Measurements from ENCODE around the gene PNMA6A.
"Not testable (repeated sequence)": the region's sequence is repeated elsewhere in the genome, so short reads cannot be mapped to it uniquely, and the experiment has no call there.

PNMA6A gene

GRCh38 chrX:153059191-153060094 lies 12.8 kb upstream of the PNMA6A start:
- Histone ChIP-seq H3K4me3 (ENCODE audit: low read depth in 1 of 2, low read length in 2 of 2) (no peak overlapping the region), H3K27ac (ENCODE audit: low read length) (no peak overlapping the region), H3K9me3 (ENCODE audit: control insufficient read depth in 1 of 2, low read length in 2 of 2) (no peaks in the 10 kb centered on the region), H3K27me3 (ENCODE audit: low read depth, low read length) (peaks cover 3% of the 10 kb centered on the region), H3K36me3 (ENCODE audit: control insufficient read depth in 1 of 2, insufficient read depth in 2 of 2, low read length in 2 of 2) (no peaks in the 10 kb centered on the region), H3K4me1 (ENCODE audit: control insufficient read depth in 1 of 2, insufficient read depth in 2 of 2, low read length in 2 of 2) (no peaks in the 10 kb centered on the region)

- no peak overlapping the region for H3K27ac ChIP-seq (ENCODE audit: low read length)
- H3K36me3 ChIP-seq (ENCODE audit: control insufficient read depth in 1 of 2, insufficient read depth in 2 of 2, low read length in 2 of 2): no peaks in the 10 kb centered on the region
- H3K27me3 ChIP-seq (ENCODE audit: low read depth, low read length): peaks cover 3% of the 10 kb centered on the region
- no peak overlapping the region for H3K4me3 ChIP-seq (ENCODE audit: low read depth in 1 of 2, low read length in 2 of 2)
- no peaks in the 10 kb centered on the region for H3K9me3 ChIP-seq (ENCODE audit: control insufficient read depth in 1 of 2, low read length in 2 of 2)
- no peaks in the 10 kb centered on the region for H3K4me1 ChIP-seq (ENCODE audit: control insufficient read depth in 1 of 2, insufficient read depth in 2 of 2, low read length in 2 of 2)
Measured at GRCh38 chrX:153060095-153060445, 12.2 kb upstream of the PNMA6A start.

DNA sequence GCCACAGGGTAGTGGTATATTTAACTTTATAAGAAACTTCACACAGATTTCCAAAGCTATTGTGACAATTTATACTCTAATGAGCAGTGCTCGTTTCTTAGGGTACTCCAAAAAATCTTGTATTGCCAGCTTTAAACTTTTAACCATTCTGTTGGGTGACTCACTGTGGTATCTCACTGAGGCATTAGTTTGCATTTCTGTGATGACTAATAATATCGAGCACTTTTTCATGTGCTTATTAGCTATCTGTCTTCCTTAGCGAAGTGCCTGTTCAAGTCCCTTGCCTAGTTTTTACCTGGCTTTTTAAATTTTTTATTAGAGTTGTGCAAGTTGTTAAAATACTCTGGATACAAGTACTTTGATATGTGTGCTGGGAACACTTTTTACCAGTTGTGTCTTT lies 10.5 kb upstream of the PNMA6A start:
- no peak overlapping the region for H3K27ac ChIP-seq (ENCODE audit: low read length)
- peaks cover 3% of the 10 kb centered on the region for H3K27me3 ChIP-seq (ENCODE audit: low read depth, low read length)
- no peaks in the 10 kb centered on the region for H3K4me1 ChIP-seq (ENCODE audit: control insufficient read depth in 1 of 2, insufficient read depth in 2 of 2, low read length in 2 of 2)
- no peaks in the 10 kb centered on the region for H3K36me3 ChIP-seq (ENCODE audit: control insufficient read depth in 1 of 2, insufficient read depth in 2 of 2, low read length in 2 of 2)
- H3K9me3 ChIP-seq (ENCODE audit: control insufficient read depth in 1 of 2, low read length in 2 of 2): no peaks in the 10 kb centered on the region
- no peak overlapping the region for H3K4me3 ChIP-seq (ENCODE audit: low read depth in 1 of 2, low read length in 2 of 2)

GRCh38 chrX:153063315-153063714 lies 8.9 kb upstream of the PNMA6A start:
- H3K27ac ChIP-seq (ENCODE audit: low read length): no peak overlapping the region
- no peaks in the 10 kb centered on the region for H3K4me1 ChIP-seq (ENCODE audit: control insufficient read depth in 1 of 2, insufficient read depth in 2 of 2, low read length in 2 of 2)
- no peaks in the 10 kb centered on the region for H3K9me3 ChIP-seq (ENCODE audit: control insufficient read depth in 1 of 2, low read length in 2 of 2)
- H3K4me3 ChIP-seq (ENCODE audit: low read depth in 1 of 2, low read length in 2 of 2): no peak overlapping the region
- H3K27me3 ChIP-seq (ENCODE audit: low read depth, low read length): no peaks in the 10 kb centered on the region
- no peaks in the 10 kb centered on the region for H3K36me3 ChIP-seq (ENCODE audit: control insufficient read depth in 1 of 2, insufficient read depth in 2 of 2, low read length in 2 of 2)

- no peaks in the 10 kb centered on the region for H3K9me3 ChIP-seq (ENCODE audit: control insufficient read depth in 1 of 2, low read length in 2 of 2)
- H3K27ac ChIP-seq (ENCODE audit: low read length): no peak overlapping the region
- no peaks in the 10 kb centered on the region for H3K27me3 ChIP-seq (ENCODE audit: low read depth, low read length)
- no peaks in the 10 kb centered on the region for H3K36me3 ChIP-seq (ENCODE audit: control insufficient read depth in 1 of 2, insufficient read depth in 2 of 2, low read length in 2 of 2)
- H3K4me1 ChIP-seq (ENCODE audit: control insufficient read depth in 1 of 2, insufficient read depth in 2 of 2, low read length in 2 of 2): no peaks in the 10 kb centered on the region
- no peak overlapping the region for H3K4me3 ChIP-seq (ENCODE audit: low read depth in 1 of 2, low read length in 2 of 2)
Measured at GRCh38 chrX:153064061-153064460, 8.2 kb upstream of the PNMA6A start.

DNA sequence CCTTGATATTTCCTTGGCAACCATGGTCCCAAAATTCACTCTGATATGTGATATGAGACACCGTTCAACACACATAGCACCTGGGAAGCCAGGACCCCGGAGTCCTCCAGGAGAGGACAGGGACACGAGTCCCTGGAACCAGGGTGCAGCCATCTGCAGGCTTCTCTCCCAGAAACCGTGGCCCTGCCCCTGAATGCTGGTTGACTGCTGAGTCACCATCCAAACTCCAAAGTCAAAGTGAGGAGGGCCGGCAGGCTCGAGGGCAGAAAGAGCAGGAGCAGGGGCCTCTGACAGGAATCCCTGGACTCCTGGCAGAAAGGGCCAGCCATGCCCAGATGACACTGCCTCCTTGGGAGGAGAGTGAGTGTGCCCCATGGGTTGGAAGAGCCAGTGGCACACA lies 6.9 kb upstream of the PNMA6A start:
- no peaks in the 10 kb centered on the region for H3K9me3 ChIP-seq (ENCODE audit: control insufficient read depth in 1 of 2, low read length in 2 of 2)
- H3K4me1 ChIP-seq (ENCODE audit: control insufficient read depth in 1 of 2, insufficient read depth in 2 of 2, low read length in 2 of 2): no peaks in the 10 kb centered on the region
- no peak overlapping the region for H3K27ac ChIP-seq (ENCODE audit: low read length)
- no peaks in the 10 kb centered on the region for H3K36me3 ChIP-seq (ENCODE audit: control insufficient read depth in 1 of 2, insufficient read depth in 2 of 2, low read length in 2 of 2)
- no peak overlapping the region for H3K4me3 ChIP-seq (ENCODE audit: low read depth in 1 of 2, low read length in 2 of 2)
- no peaks in the 10 kb centered on the region for H3K27me3 ChIP-seq (ENCODE audit: low read depth, low read length)

- H3K27ac ChIP-seq (ENCODE audit: low read length); H3K4me3 ChIP-seq (ENCODE audit: low read depth in 1 of 2, low read length in 2 of 2); H3K9me3 ChIP-seq (ENCODE audit: control insufficient read depth in 1 of 2, low read length in 2 of 2); H3K36me3 ChIP-seq (ENCODE audit: control insufficient read depth in 1 of 2, insufficient read depth in 2 of 2, low read length in 2 of 2); H3K27me3 ChIP-seq (ENCODE audit: low read depth, low read length); H3K4me1 ChIP-seq (ENCODE audit: control insufficient read depth in 1 of 2, insufficient read depth in 2 of 2, low read length in 2 of 2): not testable (repeated sequence)
Measured at GRCh38 chrX:153066402-153066801, 5.9 kb upstream of the PNMA6A start.

- H3K4me3 ChIP-seq (ENCODE audit: low read depth in 1 of 2, low read length in 2 of 2): not testable (repeated sequence)
Measured at GRCh38 chrX:153073331-153073730, 1.1 kb downstream of the PNMA6A start.

DNA sequence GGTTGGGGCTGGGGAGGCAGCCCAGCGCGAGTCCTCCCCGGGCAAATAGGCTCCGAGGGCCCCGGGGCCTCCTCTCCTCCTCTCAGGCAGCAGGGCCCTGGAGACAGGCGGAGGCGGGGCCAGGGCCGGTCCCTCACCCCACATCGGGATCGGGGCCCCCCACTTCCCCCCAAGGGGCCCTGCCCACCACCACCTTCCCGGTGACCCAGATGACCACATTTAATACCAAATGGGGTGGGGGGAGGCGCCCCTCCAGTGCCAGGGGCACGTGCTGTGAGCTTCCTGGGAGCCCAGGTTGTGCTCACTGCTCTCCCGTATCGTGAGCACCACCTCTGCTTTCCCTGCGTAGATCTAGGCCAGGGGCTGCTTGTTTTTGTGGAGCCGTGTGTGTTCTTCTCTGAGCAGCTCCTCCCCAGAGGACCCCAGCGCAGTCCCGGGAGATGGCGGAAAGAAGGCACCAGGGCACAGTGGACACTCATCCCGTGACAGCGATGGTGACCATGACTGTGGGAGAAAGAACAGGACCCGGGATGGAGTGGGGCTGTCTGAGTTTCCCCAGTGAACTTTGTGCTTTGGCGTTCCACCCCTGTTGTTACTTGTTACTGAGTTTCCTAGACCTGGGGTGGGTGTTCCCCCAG lies 2.1 kb downstream of the PNMA6A start:
- Histone ChIP-seq H3K4me3 (ENCODE audit: low read depth in 1 of 2, low read length in 2 of 2) (no peak overlapping the region), H3K36me3 (ENCODE audit: control insufficient read depth in 1 of 2, insufficient read depth in 2 of 2, low read length in 2 of 2) (no peaks in the 10 kb centered on the region), H3K27me3 (ENCODE audit: low read depth, low read length) (no peaks in the 10 kb centered on the region), H3K9me3 (ENCODE audit: control insufficient read depth in 1 of 2, low read length in 2 of 2) (no peaks in the 10 kb centered on the region), H3K27ac (ENCODE audit: low read length) (no peak overlapping the region), H3K4me1 (ENCODE audit: control insufficient read depth in 1 of 2, insufficient read depth in 2 of 2, low read length in 2 of 2) (no peaks in the 10 kb centered on the region)

More at GRCh38 chrX:153073331-153073730, 1.1 kb downstream of the PNMA6A start:
- H3K36me3 ChIP-seq (ENCODE audit: control insufficient read depth in 1 of 2, insufficient read depth in 2 of 2, low read length in 2 of 2); H3K27me3 ChIP-seq (ENCODE audit: low read depth, low read length); H3K9me3 ChIP-seq (ENCODE audit: control insufficient read depth in 1 of 2, low read length in 2 of 2); H3K27ac ChIP-seq (ENCODE audit: low read length); H3K4me1 ChIP-seq (ENCODE audit: control insufficient read depth in 1 of 2, insufficient read depth in 2 of 2, low read length in 2 of 2): not testable (repeated sequence)

- Histone ChIP-seq H3K27me3 (ENCODE audit: low read depth, low read length) (no peaks in the 10 kb centered on the region), H3K9me3 (ENCODE audit: control insufficient read depth in 1 of 2, low read length in 2 of 2) (no peaks in the 10 kb centered on the region), H3K36me3 (ENCODE audit: control insufficient read depth in 1 of 2, insufficient read depth in 2 of 2, low read length in 2 of 2) (no peaks in the 10 kb centered on the region), H3K27ac (ENCODE audit: low read length) (no peak overlapping the region), H3K4me3 (ENCODE audit: low read depth in 1 of 2, low read length in 2 of 2) (no peak overlapping the region), H3K4me1 (ENCODE audit: control insufficient read depth in 1 of 2, insufficient read depth in 2 of 2, low read length in 2 of 2) (no peaks in the 10 kb centered on the region)
Measured at GRCh38 chrX:153074935-153075334, 2.7 kb downstream of the PNMA6A start.

- Histone ChIP-seq H3K27ac (ENCODE audit: low read length) (no peak overlapping the region), H3K4me1 (ENCODE audit: control insufficient read depth in 1 of 2, insufficient read depth in 2 of 2, low read length in 2 of 2) (no peaks in the 10 kb centered on the region), H3K27me3 (ENCODE audit: low read depth, low read length) (no peaks in the 10 kb centered on the region), H3K9me3 (ENCODE audit: control insufficient read depth in 1 of 2, low read length in 2 of 2) (no peaks in the 10 kb centered on the region), H3K4me3 (ENCODE audit: low read depth in 1 of 2, low read length in 2 of 2) (no peak overlapping the region), H3K36me3 (ENCODE audit: control insufficient read depth in 1 of 2, insufficient read depth in 2 of 2, low read length in 2 of 2) (no peaks in the 10 kb centered on the region)
Measured at GRCh38 chrX:153075366-153075765, 3.1 kb downstream of the PNMA6A start.

All from muscle layer of duodenum (tissue), 2 donors.